PFSK-1 (cell line): ENCODE measurements around the gene MITD1.
A peak's percentile ranks its signal among the peaks of the same experiment; 100 is the strongest.

Source experiments
- FOXP2 ChIP-seq: optimal IDR thresholded peaks from 2 replicates; pipeline ENCODE3; 2011; ENCODE audit warnings: borderline replicate concordance, control low read depth, inconsistent platforms; ENCODE audit not compliant: insufficient read depth; ENCODE audit errors: extremely low read length, extremely low read depth
- POLR2AphosphoS5 ChIP-seq: IDR thresholded peaks from 2 replicates; pipeline ENCODE4 v1.6.1; 2012; ENCODE audit warnings: low read depth, mild to moderate bottlenecking, control low read depth, low read length, moderate library complexity
- REST ChIP-seq, 2 experiments: IDR thresholded peaks; 2 replicates each; pipeline versions ENCODE4 v1.6.1 to v1.8.0; 2011 to 2012; ENCODE audit warnings: low read depth in 2 of 2, low read length in 2 of 2, control low read depth in 1 of 2, inconsistent platforms in 1 of 2, mild to moderate bottlenecking in 1 of 2, moderate library complexity in 1 of 2; ENCODE audit not compliant: insufficient read depth in 1 of 2
- SIN3A ChIP-seq: IDR thresholded peaks from 2 replicates; pipeline ENCODE4 v1.6.1; 2012; ENCODE audit warnings: mild to moderate bottlenecking, low read length, moderate library complexity, borderline replicate concordance; ENCODE audit not compliant: insufficient read depth
- TAF1 ChIP-seq: IDR thresholded peaks from 2 replicates; pipeline ENCODE4 v1.6.1; 2012; ENCODE audit warnings: low read length, control low read depth, borderline replicate concordance; ENCODE audit not compliant: insufficient read depth

Gene MITD1

GRCh38 chr2:99150706-99151105, 30.2 kb downstream of the MITD1 start:
- TF ChIP-seq TAF1 = no peak
- no peak for TF ChIP-seq REST (IDR thresholded peaks at IDR 0.05; ENCODE audit: insufficient read depth in 1 of 2, low read depth in 2 of 2, low read length in 2 of 2)
- TF ChIP-seq POLR2AphosphoS5 = no peak
- no peak for TF ChIP-seq SIN3A
- no peak for TF ChIP-seq FOXP2

DNA sequence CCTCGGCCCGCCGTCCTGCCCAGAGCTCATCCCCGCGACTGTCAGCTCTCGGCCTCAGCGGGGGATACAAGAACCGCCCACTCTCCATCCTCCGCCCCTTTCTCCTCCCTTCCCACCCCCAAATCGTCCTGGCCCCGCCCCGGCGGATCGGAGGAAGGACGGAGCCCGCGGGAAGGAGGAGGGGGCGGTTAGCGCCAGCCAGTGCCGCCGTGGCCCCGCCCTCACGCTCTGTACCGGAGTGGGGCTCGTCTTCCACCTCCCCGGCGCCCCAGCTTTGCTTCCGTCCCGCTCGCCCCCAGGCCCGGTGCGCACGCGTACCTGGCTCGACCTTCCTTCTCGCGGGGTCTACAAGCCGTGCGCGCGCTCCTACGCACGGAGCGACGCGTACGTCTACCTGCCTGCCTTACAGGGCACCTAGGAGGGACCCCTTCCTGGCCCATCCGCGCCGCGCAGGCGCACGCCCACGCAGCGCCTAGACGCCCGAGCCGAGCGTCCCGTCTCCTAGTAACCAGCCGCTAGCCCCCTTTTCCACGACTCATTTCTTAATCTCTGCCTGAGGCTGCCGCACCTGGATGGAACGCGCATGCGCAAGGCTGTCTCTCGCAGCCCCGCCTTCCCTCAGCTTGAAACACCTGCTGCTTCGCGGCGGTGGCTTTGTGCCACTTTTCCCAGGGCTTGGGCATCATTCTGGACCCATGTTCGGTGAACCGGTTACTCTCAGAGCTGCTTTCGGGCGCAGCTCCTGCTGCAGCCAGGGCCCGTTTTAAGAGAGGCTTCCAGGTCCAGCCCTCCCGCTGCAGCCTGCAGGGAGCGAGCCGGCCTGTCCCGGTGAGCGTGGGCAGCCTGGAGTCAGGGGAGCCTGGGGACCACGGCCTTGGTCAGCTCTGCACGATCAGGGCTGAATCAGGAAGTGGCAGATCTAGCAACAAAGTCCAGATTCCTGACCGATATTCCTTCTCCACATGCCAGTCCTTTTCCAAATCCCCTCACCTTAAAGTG, 39.4 kb downstream of the MITD1 start, which contains the start of gene C2orf15:
C2orf15 (plus strand) TSS at position 598 of the 999 bp plus-strand sequence. CDS start 8,852 bp downstream, outside the sequence.
- TF ChIP-seq REST (IDR thresholded peaks at IDR 0.05; ENCODE audit: insufficient read depth in 1 of 2, low read depth in 2 of 2, low read length in 2 of 2) (no peak), POLR2AphosphoS5 (0 out of 2 replicates have a peak, but pooled peaks have one; percentile 50), TAF1 (no peak), FOXP2 (peak; percentile 56)

- TF ChIP-seq FOXP2 (no peak), REST (IDR thresholded peaks at IDR 0.05; ENCODE audit: insufficient read depth in 1 of 2, low read depth in 2 of 2, low read length in 2 of 2) (no peak), TAF1 (no peak), POLR2AphosphoS5 (no peak), SIN3A (no peak)
Measured at GRCh38 chr2:99140860-99141109, 40.1 kb downstream of the MITD1 start.

DNA sequence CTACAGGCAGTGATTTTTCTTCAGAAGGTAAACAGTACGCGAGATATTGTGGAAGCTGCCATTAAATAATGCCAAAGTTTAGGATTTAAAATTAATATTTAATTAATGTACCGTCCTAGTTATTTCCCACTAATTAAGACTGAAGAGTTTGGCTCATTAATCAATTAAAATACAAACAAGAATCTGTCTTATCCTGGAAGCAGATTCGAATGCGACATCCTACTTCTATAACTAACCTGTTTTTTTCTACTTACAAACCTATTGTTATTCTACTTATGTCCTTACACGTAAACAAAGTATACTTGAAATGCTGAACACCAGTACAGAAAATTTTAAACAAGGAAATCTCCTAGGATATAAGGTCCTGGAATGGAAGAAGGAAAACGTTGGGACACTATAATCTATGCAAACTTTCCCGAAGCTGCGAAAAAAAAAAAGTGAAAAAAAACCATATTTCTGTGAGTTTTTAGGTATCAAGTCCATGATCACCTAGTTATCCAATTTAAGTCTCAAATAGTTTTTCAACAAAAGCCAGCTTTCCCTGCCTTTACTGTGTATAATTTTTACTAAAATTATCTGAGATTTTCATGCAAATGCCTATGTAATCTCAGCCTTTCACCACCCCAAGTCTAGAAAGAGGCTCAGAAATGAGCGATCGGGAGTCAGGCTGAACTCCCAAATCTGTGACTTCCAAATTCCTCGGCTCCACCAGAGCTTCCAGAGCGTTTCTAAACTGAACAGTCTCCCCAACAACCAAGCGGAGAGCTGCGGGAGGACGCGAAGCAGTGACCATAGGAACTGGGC, 40.6 kb downstream of the MITD1 start:
- TF ChIP-seq SIN3A (no peak), POLR2AphosphoS5 (no peak), TAF1 (no peak), FOXP2 (no peak), REST (IDR thresholded peaks at IDR 0.05; ENCODE audit: insufficient read depth in 1 of 2, low read depth in 2 of 2, low read length in 2 of 2) (no peak)
